H1 (cell line): ENCODE results near the gene SRCIN1. TPM values are rescaled to one million over a fixed set of nuclear protein-coding genes. Genes with fewer than 3 reads are reported as not detected.
"Not testable (repeated sequence)": the region's sequence is repeated elsewhere in the genome, so short reads cannot be mapped to it uniquely, and the experiment has no call there.

ENCODE experiments used
- CTCF ChIA-PET: fragments of 300-600 bp; sonication (Branson Sonifier 250); formaldehyde crosslinking; loops from one replicate; lab custom pipeline; 2021; ENCODE audit not compliant: partially characterized antibody; lab: Charles Lee
- POLR2A ChIA-PET: fragments of 300-600 bp; sonication (Branson Sonifier 250); formaldehyde crosslinking; loops from one replicate; lab custom pipeline; 2021; ENCODE audit warnings: inconsistent platforms; ENCODE audit not compliant: partially characterized antibody; lab: Charles Lee
- DNase-seq, 2 experiments: peaks; one replicate each; pipeline versions ENCODE4 v3.0.0 to v3.0.0-alpha.2; 2010 to 2022; ENCODE audit warnings: low spot score in 2 of 2, low read depth in 1 of 2, mixed read lengths in 1 of 2
- FAIRE-seq: peaks from 2 replicates; lab custom pipeline; 2011; peaks lifted over from hg19 to GRCh38; lab: Jason Lieb, UNC
- H2AFZ ChIP-seq: 2 replicates; pipeline ENCODE4 v1.8.1; 2012; ENCODE audit warnings: low read length, inconsistent platforms
- H2AK5ac ChIP-seq: 2 replicates; pipeline ENCODE4 v1.6.1; 2013; ENCODE audit warnings: low read depth, low read length
- H2BK120ac ChIP-seq: replicated peaks from 2 replicates; pipeline ENCODE3; 2013; ENCODE audit warnings: low read depth, low read length, inconsistent platforms
- H2BK12ac ChIP-seq: 2 replicates; pipeline ENCODE4 v1.6.1; 2013; ENCODE audit warnings: low read depth, low read length
- H2BK15ac ChIP-seq: 2 replicates; pipeline ENCODE4 v1.6.1; 2013; ENCODE audit warnings: low read length
- H2BK20ac ChIP-seq: 2 replicates; pipeline ENCODE4 v1.6.1; 2013; ENCODE audit warnings: low read length
- H2BK5ac ChIP-seq: 2 replicates; pipeline ENCODE4 v1.6.1; 2013; ENCODE audit warnings: low read depth, low read length
- H3K14ac ChIP-seq: 2 replicates; pipeline ENCODE4 v1.6.1; 2013; ENCODE audit warnings: inconsistent platforms; ENCODE audit not compliant: insufficient read length
- H3K18ac ChIP-seq: 2 replicates; pipeline ENCODE4 v1.6.1; 2013; ENCODE audit warnings: low read length; ENCODE audit errors: extremely low read depth
- H3K23ac ChIP-seq: 2 replicates; pipeline ENCODE4 v1.6.1; 2013; ENCODE audit warnings: inconsistent platforms; ENCODE audit not compliant: insufficient read length
- H3K23me2 ChIP-seq: 2 replicates; pipeline ENCODE4 v1.6.1; 2013; ENCODE audit warnings: low read depth, low read length
- H3K27ac ChIP-seq: 2 replicates; pipeline ENCODE4 v1.6.1; 2011; ENCODE audit warnings: low read depth, low read length, inconsistent platforms
- H3K27me3 ChIP-seq, 4 experiments: replicated peaks in 1 of 4; 1 replicate in 1 of 4; 2 replicates in 3 of 4; pipeline versions ENCODE4 v1.6.1 to v1.8.1; 2011 to 2013; ENCODE audit warnings: low read length in 3 of 4, mild to moderate bottlenecking in 3 of 4, inconsistent platforms in 2 of 4, mixed read lengths in 2 of 4, moderate library complexity in 1 of 4; ENCODE audit not compliant: control insufficient read depth in 3 of 4, insufficient read depth in 3 of 4; ENCODE audit errors: extremely low read depth in 1 of 4
- H3K36me3 ChIP-seq, 4 experiments: 2 replicates each; pipeline versions ENCODE4 v1.6.1 to v1.8.1; 2011 to 2013; ENCODE audit warnings: mild to moderate bottlenecking in 4 of 4, low read length in 3 of 4, moderate library complexity in 2 of 4, control low read depth in 1 of 4, inconsistent platforms in 1 of 4; ENCODE audit not compliant: insufficient read depth in 4 of 4, control insufficient read depth in 2 of 4
- H3K4ac ChIP-seq: replicated peaks from 2 replicates; pipeline ENCODE3; 2013; ENCODE audit warnings: low read length, low read depth, mixed read lengths, inconsistent platforms; ENCODE audit not compliant: insufficient read length
- H3K4me1 ChIP-seq, 4 experiments: replicated peaks in 1 of 4; 1 replicate in 1 of 4; 2 replicates in 3 of 4; pipeline versions ENCODE4 v1.6.1 to v1.8.1; 2011 to 2013; ENCODE audit warnings: low read length in 3 of 4, inconsistent platforms in 2 of 4, mixed read lengths in 1 of 4; ENCODE audit not compliant: insufficient read depth in 4 of 4, control insufficient read depth in 3 of 4
- H3K4me2 ChIP-seq, 2 experiments: 2 replicates each; pipeline versions ENCODE4 v1.6.1 to v1.8.1; 2011 to 2013; ENCODE audit warnings: low read depth in 2 of 2, low read length in 2 of 2, control low read depth in 1 of 2, inconsistent platforms in 1 of 2, mild to moderate bottlenecking in 1 of 2; ENCODE audit not compliant: insufficient read depth in 1 of 2
- H3K4me3 ChIP-seq, 4 experiments: fragments of 200-600, 300-600 bp in 1 of 4; sonication (generic), shearing (Covaris generic), sonication (Bioruptor Twin) in 1 of 4; 2 replicates each; pipeline versions ENCODE4 v1.5.1 to v1.8.1; 2011 to 2016; ENCODE audit warnings: low read length in 4 of 4, low read depth in 3 of 4, control low read depth in 2 of 4, inconsistent platforms in 2 of 4, mild to moderate bottlenecking in 2 of 4, mixed read lengths in 1 of 4, moderate library complexity in 1 of 4; ENCODE audit not compliant: insufficient read depth in 2 of 4; ENCODE audit errors: extremely low read depth in 1 of 4
- H3K56ac ChIP-seq: replicated peaks from 2 replicates; pipeline ENCODE3; 2013; ENCODE audit warnings: low read depth, mild to moderate bottlenecking, mixed read lengths, low read length, inconsistent platforms; ENCODE audit not compliant: insufficient read length
- H3K79me1 ChIP-seq: 2 replicates; pipeline ENCODE4 v1.6.1; 2013; ENCODE audit warnings: low read depth, low read length, control low read depth
- H3K79me2 ChIP-seq, 2 experiments: 2 replicates each; pipeline versions ENCODE4 v1.6.1 to v1.8.1; 2012 to 2013; ENCODE audit warnings: low read length in 2 of 2, mild to moderate bottlenecking in 2 of 2, inconsistent platforms in 1 of 2; ENCODE audit not compliant: insufficient read depth in 2 of 2, control insufficient read depth in 1 of 2
- H3K9ac ChIP-seq, 4 experiments: replicated peaks in 1 of 4; 1 replicate in 1 of 4; 2 replicates in 3 of 4; pipeline versions ENCODE4 v1.6.1 to v1.8.1; 2011 to 2013; ENCODE audit warnings: low read depth in 3 of 4, low read length in 3 of 4, control low read depth in 2 of 4, mild to moderate bottlenecking in 2 of 4, moderate library complexity in 2 of 4, inconsistent platforms in 1 of 4; ENCODE audit errors: extremely low read depth in 1 of 4
- H3K9me3 ChIP-seq, 2 experiments: 2 replicates each; pipeline versions ENCODE4 v1.6.1 to v1.8.1; 2012 to 2013; ENCODE audit warnings: mild to moderate bottlenecking in 2 of 2, moderate library complexity in 2 of 2, control low read depth in 1 of 2, inconsistent platforms in 1 of 2, low read depth in 1 of 2, low read length in 1 of 2, mixed read lengths in 1 of 2; ENCODE audit not compliant: insufficient read depth in 2 of 2
- H4K20me1 ChIP-seq, 2 experiments: replicated peaks in 1 of 2; 2 replicates each; pipeline versions ENCODE3 to v1.8.1; 2011 to 2013; ENCODE audit warnings: inconsistent platforms in 2 of 2, low read length in 2 of 2, mild to moderate bottlenecking in 1 of 2; ENCODE audit not compliant: insufficient read depth in 2 of 2, control insufficient read depth in 1 of 2
- H4K5ac ChIP-seq: 2 replicates; pipeline ENCODE4 v1.6.1; 2013; ENCODE audit warnings: low read length, low read depth, mixed read lengths, inconsistent platforms; ENCODE audit not compliant: insufficient read length
- H4K8ac ChIP-seq: 2 replicates; pipeline ENCODE4 v1.8.0; 2013; ENCODE audit warnings: mild to moderate bottlenecking, moderate library complexity, low read length, inconsistent platforms; ENCODE audit not compliant: insufficient read depth; ENCODE audit errors: extremely low read depth
- H4K91ac ChIP-seq: replicated peaks from 2 replicates; pipeline ENCODE3; 2013; ENCODE audit warnings: low read length, mixed read lengths, inconsistent platforms; ENCODE audit not compliant: insufficient read length
- WGBS, 2 experiments: shearing (Covaris generic) in 1 of 2; methylation state at CpG; one replicate each; pipeline versions ENCODE4 v1.1.6 to v1.1.7; 2013 to 2015; ENCODE audit warnings: low lambda C conversion rate in 2 of 2, mixed read lengths in 2 of 2, inconsistent platforms in 1 of 2, low coverage in 1 of 2, missing lambda C conversion rate in 1 of 2; ENCODE audit not compliant: insufficient replicate concordance in 2 of 2, insufficient coverage in 1 of 2, insufficient read length in 1 of 2; ENCODE audit errors: extremely low coverage in 1 of 2, missing lambda C conversion rate in 1 of 2; 5-methylcytosine and 5-hydroxymethylcytosine counted together
- polyA plus RNA-seq, 7 experiments: library from polyadenylated mRNA; depleted of rRNA in 3 of 7; stranded (reverse) in 5 of 7; unstranded in 2 of 7; fragments of >200 nt in 5 of 7; fragments of 200-250 nt in 2 of 7; gene quantifications; 1 replicate in 5 of 7; 2 replicates in 1 of 7; 4 replicates in 1 of 7; pipeline versions ENCODE4 v1.2.1 to v1.2.3, GENCODE V29; 2011 to 2013; ENCODE audit warnings: missing spikeins in 2 of 7, mixed read lengths in 2 of 7
- total RNA-seq: library from RNA; stranded (reverse); fragmentation: NEBNext Ultra II Directional; extraction: Animal tissue kit (Norgen Biotek cat#: 25700); gene quantifications from 2 replicates; pipeline ENCODE4 v1.2.1, GENCODE V29; 2021

Gene SRCIN1
- total and polyA plus RNA-seq, 2 of the 8 experiments (the other 6 are each of a cell fraction or from before 2014, with no cell fraction given): 2.8 to 3.8 TPM

DNA sequence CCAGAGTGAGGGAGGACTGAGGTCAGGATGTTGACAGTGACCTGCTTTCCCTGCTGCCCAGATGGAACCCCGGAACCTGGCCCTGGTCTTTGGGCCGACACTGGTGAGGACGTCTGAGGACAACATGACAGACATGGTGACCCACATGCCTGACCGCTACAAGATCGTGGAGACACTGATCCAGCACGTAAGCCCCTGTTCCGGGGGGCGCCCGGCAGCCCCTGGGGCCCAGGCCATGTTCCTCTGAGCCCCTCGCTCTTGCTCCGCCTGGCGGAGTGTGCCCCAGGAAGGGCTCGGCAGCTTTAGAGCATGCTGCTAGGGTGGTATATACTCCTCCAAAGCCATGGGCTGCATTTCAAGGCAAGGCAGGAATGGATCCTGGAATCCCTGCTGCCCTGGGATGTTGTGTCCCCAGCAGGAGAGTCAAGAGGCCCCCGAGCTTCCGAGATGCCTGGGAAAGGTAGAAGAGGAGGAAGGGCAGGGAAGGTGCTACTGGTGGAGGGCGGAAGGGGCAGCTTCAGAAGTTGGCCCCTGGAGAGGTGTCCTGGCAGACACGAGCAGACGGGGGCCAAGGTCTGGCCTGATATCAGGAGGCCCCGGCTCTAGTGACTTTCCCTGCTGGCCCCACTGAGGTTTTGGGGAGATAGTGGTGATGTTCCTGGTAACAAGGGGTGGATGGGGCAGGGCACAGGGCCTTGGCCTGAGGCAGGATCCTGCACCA lies 114.2 kb downstream of the SRCIN1 start:
- H3K56ac ChIP-seq, H3K14ac ChIP-seq, POLR2A ChIA-PET, H2BK5ac ChIP-seq, H3K4me1 ChIP-seq, FAIRE-seq, H3K27me3 ChIP-seq, H2BK120ac ChIP-seq, H3K4ac ChIP-seq, H2BK15ac ChIP-seq, H3K23ac ChIP-seq, H3K4me3 ChIP-seq, H4K20me1 ChIP-seq, DNase-seq, H3K4me2 ChIP-seq, H2BK20ac ChIP-seq, H3K79me1 ChIP-seq, H3K18ac ChIP-seq, H3K9me3 ChIP-seq, H3K27ac ChIP-seq, H3K79me2 ChIP-seq, H3K23me2 ChIP-seq, H2BK12ac ChIP-seq, H2AK5ac ChIP-seq, H4K5ac ChIP-seq, H3K9ac ChIP-seq, H4K91ac ChIP-seq, H2AFZ ChIP-seq, H4K8ac ChIP-seq: not testable (repeated sequence)
- CTCF ChIA-PET: interaction anchor here (0.7 to 5.2 kb wide), 21 partner anchors 10 to 176 kb away, joined by 3 to 29 read pairs (median 5); partner anchors contain the start of gene ARHGAP23
- H3K36me3 ChIP-seq: peaks cover 2 to 40% (median 13%) of the 10 kb centered on the region in 4 experiments; a peak in 7 of 8 replicates
- WGBS, 2 experiments: 91% methylated on average over 19 of the region's 19 CpGs; no CpG with 5 or more reads in 1 of the 2 experiments
